ENCODE results near the gene ZNF70. TPM values are rescaled to one million over a fixed set of nuclear protein-coding genes. Genes with fewer than 3 reads are reported as not detected.

ZNF70 gene
- total RNA-seq, 2 donors from 2014 or later = 3.2 to 5.0 TPM

DNA sequence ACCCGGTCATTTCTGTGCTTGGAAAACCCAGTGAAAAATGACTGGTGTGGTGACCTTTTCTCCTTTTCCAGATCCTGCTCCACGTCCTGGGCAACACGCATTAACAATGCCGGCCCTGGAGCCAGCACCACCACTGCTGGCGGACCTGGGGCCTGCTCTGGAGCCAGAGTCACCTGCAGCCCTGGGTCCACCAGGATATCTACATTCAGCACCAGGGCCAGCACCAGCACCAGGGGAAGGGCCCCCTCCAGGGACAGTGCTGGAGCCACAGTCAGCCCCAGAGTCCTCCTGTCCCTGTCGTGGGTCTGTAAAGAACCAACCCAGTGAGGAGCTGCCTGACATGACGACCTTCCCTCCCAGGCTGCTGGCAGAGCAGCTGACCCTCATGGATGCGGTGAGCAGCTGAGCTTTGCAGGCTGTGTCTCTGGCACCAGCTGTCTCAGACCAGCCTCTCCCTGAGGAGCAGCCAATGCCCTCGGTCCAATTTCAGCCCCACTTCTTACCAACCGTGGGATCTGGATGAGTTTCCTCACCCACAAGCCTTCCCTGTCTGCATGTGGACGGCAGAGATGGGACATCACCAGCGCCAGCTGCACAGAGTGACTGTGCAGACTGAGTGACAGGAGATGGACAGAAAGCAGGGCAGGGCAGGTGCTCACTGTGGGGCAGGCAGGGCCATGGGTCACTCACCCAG, 58.2 kb downstream of the ZNF70 start:
- no peaks in the 10 kb centered on the region for H3K27me3 ChIP-seq
- DNase-seq (ENCODE audit: low spot score) = no peak
- H3K4me1 ChIP-seq = no peaks in the 10 kb centered on the region
- H3K9me3 ChIP-seq = no peaks in the 10 kb centered on the region
- no peak overlapping the region for H3K4me3 ChIP-seq
- TF ChIP-seq CTCF (IDR thresholded peaks at IDR 0.05) = no peak
- H3K36me3 ChIP-seq = peaks cover 20% of the 10 kb centered on the region
- no peak overlapping the region for H3K27ac ChIP-seq

- no peak for DNase-seq (ENCODE audit: low spot score)
- H3K9me3 ChIP-seq = no peaks in the 10 kb centered on the region
- no peak overlapping the region for H3K27ac ChIP-seq
- no peaks in the 10 kb centered on the region for H3K27me3 ChIP-seq
- no peak overlapping the region for H3K4me3 ChIP-seq
- H3K4me1 ChIP-seq = no peaks in the 10 kb centered on the region
- no peak for TF ChIP-seq CTCF (IDR thresholded peaks at IDR 0.05)
- H3K36me3 ChIP-seq = peaks cover 20% of the 10 kb centered on the region
These were observed 59.0 kb downstream of the ZNF70 start for GRCh38 chr22:23691748-23692423.

- H3K36me3 ChIP-seq = peaks cover 20% of the 10 kb centered on the region
- H3K27me3 ChIP-seq = no peaks in the 10 kb centered on the region
- peaks cover 0 to 9% of the 10 kb centered on the region in 2 donors for H3K4me1 ChIP-seq
- no peak for DNase-seq (ENCODE audit: low spot score)
- no peaks in the 10 kb centered on the region for H3K9me3 ChIP-seq
- TF ChIP-seq CTCF (IDR thresholded peaks at IDR 0.05) = no peak
- H3K27ac ChIP-seq = no peak within 1 kb of the TSS
- no peak within 1 kb of the TSS for H3K4me3 ChIP-seq
These were observed 60.2 kb downstream of the ZNF70 start, which contains the start of gene RGL4 for GRCh38 chr22:23690713-23691112. RGL4 (plus strand) TSS chr22:23691013; CDS start chr22:23692031, 1,018 bp downstream.

GRCh38 chr22:23689414-23689813, 61.5 kb downstream of the ZNF70 start:
- no peak for DNase-seq (ENCODE audit: low spot score)
- peaks cover 0 to 22% of the 10 kb centered on the region in 2 donors for H3K4me1 ChIP-seq

More at GRCh38 chr22:23689414-23689813, 61.5 kb downstream of the ZNF70 start:
- H3K4me3 ChIP-seq = no peak overlapping the region
- H3K36me3 ChIP-seq = peaks cover 11% of the 10 kb centered on the region
- TF ChIP-seq CTCF (IDR thresholded peaks at IDR 0.05) = no peak
- no peaks in the 10 kb centered on the region for H3K27me3 ChIP-seq
- H3K9me3 ChIP-seq = no peaks in the 10 kb centered on the region
- no peak overlapping the region for H3K27ac ChIP-seq

Other genes starting within 250 kb of the ZNF70 start
- not detected for gene IGLL1, start 170.8 kb downstream of the ZNF70 start, total RNA-seq
- not detected for gene DRICH1, start 118.8 kb downstream of the ZNF70 start, total RNA-seq
- not detected for gene RGL4, start 60.1 kb downstream of the ZNF70 start, total RNA-seq
- not detected for gene VPREB3, start 3.3 kb upstream of the ZNF70 start, total RNA-seq
- gene C22orf15, start 11.9 kb upstream of the ZNF70 start, total RNA-seq = not detected
- 100 to 1,000 TPM; 213 to 319 TPM for gene CHCHD10, start 16.9 kb upstream of the ZNF70 start, total RNA-seq
- gene MMP11, start 21.7 kb upstream of the ZNF70 start, total RNA-seq = 10 to 100 TPM in 1 of 2 donors, 1 to 10 TPM in 1; 2.2 to 12.3 TPM
- 10 to 100 TPM; 41.4 to 45.9 TPM for gene SMARCB1, start 35.9 kb upstream of the ZNF70 start, total RNA-seq
- 10 to 100 TPM in 1 of 2 donors, 1 to 10 TPM in 1; 4.0 to 10.6 TPM for gene DERL3, start 87.9 kb upstream of the ZNF70 start, total RNA-seq
- gene SLC2A11, start 106.8 kb upstream of the ZNF70 start, total RNA-seq = 10 to 100 TPM; 10.6 to 15.5 TPM
- gene MIF, start 143.3 kb upstream of the ZNF70 start, total RNA-seq = 100 to 1,000 TPM; 176 to 273 TPM
- gene GSTT2B, start 210.1 kb upstream of the ZNF70 start, total RNA-seq = 1 to 10 TPM; 3.7 to 9.1 TPM
- gene DDTL, start 215.8 kb upstream of the ZNF70 start, total RNA-seq = 1 to 10 TPM in 1 of 2 donors, not detected in 1; 1.0 TPM
- gene DDT, start 223.3 kb upstream of the ZNF70 start, total RNA-seq = 100 to 1,000 TPM; 147 to 153 TPM
- gene GSTT2, start 229.0 kb upstream of the ZNF70 start, total RNA-seq = under 1 TPM in 1 of 2 donors, not detected in 1; 0.48 TPM